GM13976 (cell line): ENCODE data around the gene ZMPSTE24.

ENCODE experiments used
- DNase-seq: peaks from one replicate; pipeline ENCODE4 v3.0.0; 2012; ENCODE audit warnings: low spot score
- in situ Hi-C: fragments of 300-500 bp; cut with MboI; formaldehyde crosslinking; loops from one replicate; pipeline ENCODE4 v1.12.0; 2022; ENCODE audit warnings: low sequenced_read_pairs, mixed read lengths, inconsistent platforms; ENCODE audit not compliant: unreplicated experiment
- TF ChIP-seq, protein P1 (sequence below): IDR thresholded peaks from 2 replicates; pipeline ENCODE4 v1.5.1; 2012; ENCODE audit warnings: borderline replicate concordance, mild to moderate bottlenecking; ENCODE audit not compliant: insufficient read depth; ENCODE audit errors: extremely low read depth, missing control alignments, control extremely low read depth

The ZMPSTE24 gene

DNA sequence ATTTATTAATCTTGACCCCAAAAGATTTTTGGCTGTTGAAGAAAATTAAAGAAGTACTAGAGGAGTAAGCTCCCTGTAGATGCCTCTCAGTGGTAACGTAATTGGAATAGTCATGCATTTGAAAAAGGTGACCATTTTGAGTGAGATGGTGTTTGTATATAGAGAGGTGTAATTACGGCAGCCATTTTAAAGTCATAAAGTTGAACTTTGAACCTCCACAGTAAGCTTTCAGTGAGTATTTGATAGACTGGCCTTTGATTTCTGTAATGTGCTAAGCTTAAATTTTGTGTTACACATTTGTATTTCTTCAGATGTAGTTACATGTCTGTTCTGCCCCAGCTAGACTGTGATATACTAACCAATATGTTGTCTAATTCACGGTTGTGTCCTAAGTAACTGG is 31.8 kb upstream of the ZMPSTE24 start:
- in situ Hi-C loops = no loop called here

DNA sequence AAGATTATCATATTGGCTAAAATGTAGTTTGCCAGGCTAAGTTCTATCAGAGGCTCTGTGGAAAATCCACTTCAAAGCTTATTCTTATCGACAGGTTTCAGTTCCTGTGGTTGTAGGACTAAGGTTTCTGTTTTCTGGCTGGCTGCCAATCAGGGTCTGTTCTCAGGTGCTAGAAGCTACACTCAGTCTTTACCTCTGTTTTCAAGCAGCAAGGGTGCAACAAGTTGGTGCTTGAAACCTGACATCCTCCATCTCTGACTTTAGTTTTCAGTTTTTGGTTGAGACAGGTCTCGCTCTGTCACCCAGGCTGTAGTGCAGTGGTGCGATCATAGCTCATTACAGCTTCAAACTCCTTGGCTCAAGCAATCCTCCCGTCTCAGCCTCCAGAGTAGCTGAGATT is 25.6 kb upstream of the ZMPSTE24 start:
- TF ChIP-seq, protein P1, sequence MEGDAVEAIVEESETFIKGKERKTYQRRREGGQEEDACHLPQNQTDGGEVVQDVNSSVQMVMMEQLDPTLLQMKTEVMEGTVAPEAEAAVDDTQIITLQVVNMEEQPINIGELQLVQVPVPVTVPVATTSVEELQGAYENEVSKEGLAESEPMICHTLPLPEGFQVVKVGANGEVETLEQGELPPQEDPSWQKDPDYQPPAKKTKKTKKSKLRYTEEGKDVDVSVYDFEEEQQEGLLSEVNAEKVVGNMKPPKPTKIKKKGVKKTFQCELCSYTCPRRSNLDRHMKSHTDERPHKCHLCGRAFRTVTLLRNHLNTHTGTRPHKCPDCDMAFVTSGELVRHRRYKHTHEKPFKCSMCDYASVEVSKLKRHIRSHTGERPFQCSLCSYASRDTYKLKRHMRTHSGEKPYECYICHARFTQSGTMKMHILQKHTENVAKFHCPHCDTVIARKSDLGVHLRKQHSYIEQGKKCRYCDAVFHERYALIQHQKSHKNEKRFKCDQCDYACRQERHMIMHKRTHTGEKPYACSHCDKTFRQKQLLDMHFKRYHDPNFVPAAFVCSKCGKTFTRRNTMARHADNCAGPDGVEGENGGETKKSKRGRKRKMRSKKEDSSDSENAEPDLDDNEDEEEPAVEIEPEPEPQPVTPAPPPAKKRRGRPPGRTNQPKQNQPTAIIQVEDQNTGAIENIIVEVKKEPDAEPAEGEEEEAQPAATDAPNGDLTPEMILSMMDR = no peak
- in situ Hi-C loops = no loop called here
- peak; percentile 62 for DNase-seq

More for the DNA sequence above, 31.8 kb upstream of the ZMPSTE24 start:
- DNase-seq = no peak
- TF ChIP-seq, protein P1 = no peak

DNA sequence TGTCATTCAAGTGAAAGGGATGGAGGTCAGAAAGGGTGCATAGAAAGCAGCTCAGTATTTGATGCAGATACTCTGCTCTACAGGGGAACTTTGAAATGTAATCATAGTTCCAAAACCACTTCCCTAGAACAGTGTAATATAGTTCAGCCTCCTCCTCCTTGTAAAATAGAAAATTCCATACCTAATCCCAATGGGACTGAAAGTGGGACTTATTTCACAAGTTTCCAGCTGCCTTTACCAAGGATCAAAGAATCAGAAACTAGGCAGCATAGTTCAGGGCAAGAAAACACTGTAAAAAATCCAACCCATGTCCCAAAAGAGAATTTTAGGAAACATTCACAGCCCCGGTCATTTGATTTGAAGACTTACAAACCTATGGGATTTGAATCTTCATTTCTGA is 18.4 kb upstream of the ZMPSTE24 start:
- TF ChIP-seq, protein P1 = no peak
- in situ Hi-C loops = no loop called here
- no peak for DNase-seq

DNA sequence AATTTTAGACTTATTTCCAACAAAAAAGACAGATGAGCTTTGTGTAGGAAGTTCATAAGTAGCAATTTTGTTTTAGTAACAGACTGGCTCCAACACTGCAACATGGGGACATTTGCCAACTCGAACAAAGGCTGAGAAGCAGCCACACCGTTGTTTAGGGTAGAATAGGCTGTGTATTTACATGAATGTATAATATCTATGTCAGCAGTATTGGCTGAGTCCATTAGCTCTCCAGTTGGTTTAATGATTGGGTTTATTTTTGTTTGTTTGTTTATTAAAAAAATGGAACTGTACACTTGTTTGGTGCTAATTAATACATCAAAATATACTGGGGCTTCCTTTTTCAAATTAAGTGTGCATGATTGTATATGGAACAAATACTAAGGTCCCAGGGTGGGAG is 17.6 kb upstream of the ZMPSTE24 start:
- no peak for DNase-seq
- in situ Hi-C loops = no loop called here
- TF ChIP-seq, protein P1 = no peak

DNA sequence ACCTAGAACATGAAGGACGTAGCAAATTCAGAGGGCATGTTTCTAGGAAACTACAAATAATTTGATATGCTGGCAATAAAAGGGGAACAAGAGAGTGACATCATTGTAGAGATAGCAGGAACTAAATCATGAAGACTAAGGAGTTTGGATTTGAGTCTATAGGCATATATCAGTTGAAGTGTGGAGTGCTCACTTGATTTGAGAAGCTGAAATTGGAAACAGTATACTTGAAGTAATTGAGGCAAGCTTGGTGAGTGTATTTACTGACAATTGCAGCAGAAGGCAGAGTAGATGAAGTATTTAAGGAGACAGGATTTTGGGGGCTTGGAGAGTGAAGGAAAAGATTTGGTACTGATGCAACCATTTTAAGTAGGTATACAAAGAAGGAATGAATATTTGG is 16.7 kb upstream of the ZMPSTE24 start:
- no peak for DNase-seq
- in situ Hi-C loops = no loop called here
- TF ChIP-seq, protein P1 = no peak

DNA sequence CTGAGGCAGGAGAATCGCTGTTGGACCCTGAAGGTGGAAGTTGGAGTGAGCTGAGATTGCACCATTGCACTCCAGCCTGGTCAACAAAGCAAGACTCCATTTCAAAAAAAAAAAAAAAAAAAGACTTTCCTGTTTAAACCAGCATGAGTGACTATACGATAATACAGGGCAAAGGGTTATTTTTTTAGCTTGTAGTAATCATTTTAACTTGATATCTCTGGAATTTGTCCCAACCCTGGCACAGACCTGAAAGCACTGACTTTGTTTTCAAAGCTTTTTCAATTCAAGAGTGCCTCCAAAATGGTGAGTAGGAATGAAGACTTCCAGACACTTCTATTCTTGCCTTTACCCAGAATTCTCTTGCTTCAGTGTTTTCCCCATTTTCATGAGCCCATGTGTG is 14.7 kb upstream of the ZMPSTE24 start:
- in situ Hi-C loops = no loop called here
- TF ChIP-seq, protein P1 = no peak
- no peak for DNase-seq

DNA sequence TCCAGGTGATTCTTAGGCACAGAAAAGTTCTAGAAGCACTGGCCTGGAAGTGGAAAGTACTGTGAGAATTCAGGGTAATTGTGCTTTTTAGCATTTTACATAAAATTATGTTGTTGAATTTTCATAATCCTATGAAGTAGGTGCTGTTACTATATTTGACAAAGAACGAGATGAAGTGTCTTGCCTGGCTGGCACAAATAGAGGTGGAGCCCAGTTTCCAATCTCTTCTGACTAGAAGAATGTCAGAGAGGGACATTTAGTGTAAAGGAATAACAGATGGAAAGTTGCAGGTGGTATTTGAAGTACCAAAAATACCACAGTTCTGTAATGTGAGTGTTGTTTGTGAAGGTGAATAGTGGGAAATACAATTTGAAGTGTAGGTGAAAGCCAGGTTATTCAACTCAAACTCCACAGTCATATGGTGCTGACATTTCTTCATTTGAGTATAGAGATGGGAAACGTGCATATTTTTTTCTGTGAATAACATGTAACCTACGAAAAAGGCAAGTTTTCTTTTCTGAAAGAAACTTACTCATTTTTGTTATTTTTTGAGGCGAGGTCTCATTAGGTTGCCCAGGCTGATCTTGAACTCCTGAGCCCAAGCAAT is 13.8 kb upstream of the ZMPSTE24 start:
- in situ Hi-C loops = no loop called here
- TF ChIP-seq, protein P1 = no peak
- DNase-seq = no peak
